ENCODE measurements around the gene THUMPD3.

- no peak for TF ChIP-seq POLR2A (IDR thresholded peaks at IDR 0.05)
- TF ChIP-seq CTCF (IDR thresholded peaks at IDR 0.05), result no peak
Observed at GRCh38 chr3:9324944-9325343, 37.9 kb upstream of the THUMPD3 start.
